Measurements from ENCODE around the gene UNC5C.

DNA sequence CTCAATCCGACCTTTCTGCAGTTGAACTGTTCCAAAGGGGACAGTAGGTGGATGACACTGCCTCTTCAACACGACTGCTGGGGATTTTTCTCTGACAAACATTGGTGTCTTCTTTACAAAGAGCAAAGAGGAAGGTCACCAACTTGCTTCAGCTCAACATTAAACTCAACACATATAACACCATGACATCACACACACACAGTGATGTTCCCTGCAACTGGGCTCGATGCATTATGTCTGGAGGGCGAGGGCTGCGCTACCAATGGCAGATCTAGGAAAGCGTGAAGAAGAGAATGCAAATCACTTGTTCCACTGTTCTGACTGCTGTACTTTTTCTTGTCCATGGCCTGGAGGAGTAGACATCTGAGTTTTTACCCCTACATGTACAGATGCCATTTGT lies 385.9 kb downstream of the UNC5C start:
- TF ChIP-seq, protein P1, sequence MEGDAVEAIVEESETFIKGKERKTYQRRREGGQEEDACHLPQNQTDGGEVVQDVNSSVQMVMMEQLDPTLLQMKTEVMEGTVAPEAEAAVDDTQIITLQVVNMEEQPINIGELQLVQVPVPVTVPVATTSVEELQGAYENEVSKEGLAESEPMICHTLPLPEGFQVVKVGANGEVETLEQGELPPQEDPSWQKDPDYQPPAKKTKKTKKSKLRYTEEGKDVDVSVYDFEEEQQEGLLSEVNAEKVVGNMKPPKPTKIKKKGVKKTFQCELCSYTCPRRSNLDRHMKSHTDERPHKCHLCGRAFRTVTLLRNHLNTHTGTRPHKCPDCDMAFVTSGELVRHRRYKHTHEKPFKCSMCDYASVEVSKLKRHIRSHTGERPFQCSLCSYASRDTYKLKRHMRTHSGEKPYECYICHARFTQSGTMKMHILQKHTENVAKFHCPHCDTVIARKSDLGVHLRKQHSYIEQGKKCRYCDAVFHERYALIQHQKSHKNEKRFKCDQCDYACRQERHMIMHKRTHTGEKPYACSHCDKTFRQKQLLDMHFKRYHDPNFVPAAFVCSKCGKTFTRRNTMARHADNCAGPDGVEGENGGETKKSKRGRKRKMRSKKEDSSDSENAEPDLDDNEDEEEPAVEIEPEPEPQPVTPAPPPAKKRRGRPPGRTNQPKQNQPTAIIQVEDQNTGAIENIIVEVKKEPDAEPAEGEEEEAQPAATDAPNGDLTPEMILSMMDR (IDR thresholded peaks at IDR 0.05), result no peak
- TF ChIP-seq POLR2A (IDR thresholded peaks at IDR 0.05), result no peak
